ENCODE results near the gene ETFDH. TPM values are rescaled to one million over a fixed set of nuclear protein-coding genes. Genes with fewer than 3 reads are reported as not detected.

The ETFDH gene
- total and polyA plus RNA-seq, 10 of the 15 experiments (the other 5 are each of a cell fraction or from before 2014, with no cell fraction given), result 10.9 to 30.4 (median 20.6) TPM

- ChIA-PET RAD21 (ENCODE audit: unreplicated experiment) (interaction anchor here (0.9 to 1.2 kb wide), 4 partner anchors 86 to 481 kb away, joined by 3 to 4 read pairs (median 3); no protein-coding TSS in a partner anchor), CTCF (interaction anchor here (1.2 to 6.1 kb wide), 4 partner anchors 89 to 462 kb away, joined by 3 to 61 read pairs (median 6); no protein-coding TSS in a partner anchor), POLR2A (interaction anchor here (1.0 kb wide), 1 partner anchor 140 kb away, joined by 6 read pairs; no protein-coding TSS in a partner anchor), SMC1A (ENCODE audit: uncharacterized antibody, unreplicated experiment) (interaction anchor here (0.9 to 1.6 kb wide), 4 partner anchors 13 to 128 kb away, joined by 3 to 5 read pairs (median 4); no protein-coding TSS in a partner anchor)
- no peak for FAIRE-seq
- DNase-seq (ENCODE audit: low read depth, low spot score), result peak; percentile 49
- Histone ChIP-seq H3K36me3 (ENCODE audit: control insufficient read depth in 2 of 2, insufficient read depth in 2 of 2, low read length in 1 of 2) (peaks cover 0 to 13% of the 10 kb centered on the region in 2 experiments; a peak in 1 of 4 replicates), H3K27me3 (replicated peaks in 1 of 2; ENCODE audit: control insufficient read depth in 2 of 2, insufficient read depth in 2 of 2, low read length in 1 of 2) (no peaks in the 10 kb centered on the region), H3K4me2 (ENCODE audit: control insufficient read depth, insufficient read depth) (peak within 1 kb of the TSS; percentile 95), H3K79me2 (ENCODE audit: control insufficient read depth, insufficient read depth, low read length) (peaks cover 33% of the 10 kb centered on the region), H3K27ac (ENCODE audit: control insufficient read depth, insufficient read depth) (peak within 1 kb of the TSS; percentile 82), H3K9me3 (replicated peaks; ENCODE audit: control insufficient read depth, insufficient read depth, low read length) (no peaks in the 10 kb centered on the region), H3K9ac (ENCODE audit: control insufficient read depth, insufficient read depth, low read length) (peak within 1 kb of the TSS; percentile 76), H2AFZ (ENCODE audit: control insufficient read depth, low read depth, low read length) (peak within 1 kb of the TSS; percentile 93), H4K20me1 (ENCODE audit: control insufficient read depth, insufficient read depth) (no peaks in the 10 kb centered on the region), H3K4me3 (peak within 1 kb of the TSS; percentile 96), H3K4me1 (ENCODE audit: control insufficient read depth, insufficient read depth, low read length) (no peaks in the 10 kb centered on the region)
- WGBS (ENCODE audit: insufficient coverage, insufficient replicate concordance, low lambda C conversion rate, missing lambda C conversion rate), result 2% methylated on average over 64 of the region's 65 CpGs
- TSS peak; percentile 100 for BruUV-seq (replicated peaks)
- peak; percentile 97 for ATAC-seq
- intact Hi-C loops (cut with micrococcal nuclease; ENCODE audit: unreplicated experiment) (loop anchor here (1.0 kb wide), 1 partner anchor 51 kb away; the partner anchor contains the start of gene ETFDH), in situ Hi-C loops (cut with MboI) (no loop called here)
- no peak for TF ChIP-seq ZNF622 (IDR thresholded peaks at IDR 0.05)
- TF ChIP-seq JUNB (IDR thresholded peaks at IDR 0.05), result no peak
- TF ChIP-seq CEBPB (IDR thresholded peaks at IDR 0.05; ENCODE audit: borderline replicate concordance in 1 of 2, low read depth in 2 of 2, low read length in 2 of 2), result no peak
- TF ChIP-seq FOS (IDR thresholded peaks at IDR 0.05; ENCODE audit: borderline replicate concordance, extremely low read depth, insufficient read length), result no peak
- TF ChIP-seq SMC3 (IDR thresholded peaks at IDR 0.05; ENCODE audit: borderline replicate concordance, low read length), result peak; percentile 5; the same call in 1 of the 2 replicates
- no peak for TF ChIP-seq FOXK2 (IDR thresholded peaks at IDR 0.05)
- no peak for TF ChIP-seq USF2 (IDR thresholded peaks at IDR 0.05; ENCODE audit: borderline replicate concordance, low read depth, low read length)
- TF ChIP-seq HDGF (IDR thresholded peaks at IDR 0.05), result no peak
- no peak for TF ChIP-seq NFXL1 (IDR thresholded peaks at IDR 0.05; ENCODE audit: borderline replicate concordance)
- TF ChIP-seq TAF1 (IDR thresholded peaks at IDR 0.05; ENCODE audit: borderline replicate concordance, low read depth, low read length), result peak; percentile 72; the same call in 1 of the 2 replicates
- no peak for TF ChIP-seq MTA3 (IDR thresholded peaks at IDR 0.05; ENCODE audit: borderline replicate concordance, low read length)
- no peak for TF ChIP-seq LARP7 (IDR thresholded peaks at IDR 0.05)
- no peak for TF ChIP-seq ZBED1 (IDR thresholded peaks at IDR 0.05; ENCODE audit: borderline replicate concordance)
- TF ChIP-seq KLF5 (IDR thresholded peaks at IDR 0.05; ENCODE audit: partially characterized antibody), result no peak
- TF ChIP-seq TBL1XR1 (IDR thresholded peaks at IDR 0.05; ENCODE audit: low read depth, low read length), result no peak
- peak; percentile 91 for TF ChIP-seq IKZF1 (conservative IDR thresholded peaks at IDR 0.05)
- no peak for TF ChIP-seq ZNF384 (IDR thresholded peaks at IDR 0.05; ENCODE audit: borderline replicate concordance, low read depth, low read length)
- TF ChIP-seq PML (IDR thresholded peaks at IDR 0.05; ENCODE audit: low read length), result peak; percentile 97
- TF ChIP-seq, protein P1, sequence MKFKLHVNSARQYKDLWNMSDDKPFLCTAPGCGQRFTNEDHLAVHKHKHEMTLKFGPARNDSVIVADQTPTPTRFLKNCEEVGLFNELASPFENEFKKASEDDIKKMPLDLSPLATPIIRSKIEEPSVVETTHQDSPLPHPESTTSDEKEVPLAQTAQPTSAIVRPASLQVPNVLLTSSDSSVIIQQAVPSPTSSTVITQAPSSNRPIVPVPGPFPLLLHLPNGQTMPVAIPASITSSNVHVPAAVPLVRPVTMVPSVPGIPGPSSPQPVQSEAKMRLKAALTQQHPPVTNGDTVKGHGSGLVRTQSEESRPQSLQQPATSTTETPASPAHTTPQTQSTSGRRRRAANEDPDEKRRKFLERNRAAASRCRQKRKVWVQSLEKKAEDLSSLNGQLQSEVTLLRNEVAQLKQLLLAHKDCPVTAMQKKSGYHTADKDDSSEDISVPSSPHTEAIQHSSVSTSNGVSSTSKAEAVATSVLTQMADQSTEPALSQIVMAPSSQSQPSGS (IDR thresholded peaks at IDR 0.05; ENCODE audit: low read length), result no peak; the same call in 1 of the 2 replicates
- TF ChIP-seq CHD1 (IDR thresholded peaks at IDR 0.05; ENCODE audit: low read depth, low read length), result no peak
These were observed 51.1 kb downstream of the ETFDH start, which contains the start of gene PPID for GRCh38 chr4:158722917-158723793. PPID (minus strand) TSS chr4:158723396; CDS start chr4:158723288, 108 bp downstream.

All from GM12878 (cell line).